ENCODE results near the gene FAM209A.

DNA sequence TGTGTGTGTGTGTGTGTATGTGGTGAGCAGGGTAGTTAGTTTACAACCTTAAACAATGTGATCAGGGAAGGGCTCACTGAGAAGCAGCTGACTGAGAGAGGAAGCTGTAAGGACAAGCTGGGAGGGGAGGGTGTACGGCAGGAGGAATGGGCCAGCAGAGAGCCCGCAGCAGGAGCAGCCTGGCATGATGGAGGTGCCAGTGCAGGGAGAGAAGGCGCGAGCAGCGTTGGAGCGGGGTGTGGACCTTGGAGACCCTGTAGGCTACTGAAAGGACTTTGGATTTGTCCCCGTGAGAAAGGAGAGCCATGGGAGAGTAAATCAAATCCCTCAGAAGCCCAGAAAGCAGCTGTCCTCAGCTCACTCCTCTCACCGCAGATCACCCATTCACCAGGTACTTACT lies 27.0 kb downstream of the FAM209A start:
- TF ChIP-seq POLR2A (IDR thresholded peaks at IDR 0.05) = no peak
- TF ChIP-seq, protein P1, sequence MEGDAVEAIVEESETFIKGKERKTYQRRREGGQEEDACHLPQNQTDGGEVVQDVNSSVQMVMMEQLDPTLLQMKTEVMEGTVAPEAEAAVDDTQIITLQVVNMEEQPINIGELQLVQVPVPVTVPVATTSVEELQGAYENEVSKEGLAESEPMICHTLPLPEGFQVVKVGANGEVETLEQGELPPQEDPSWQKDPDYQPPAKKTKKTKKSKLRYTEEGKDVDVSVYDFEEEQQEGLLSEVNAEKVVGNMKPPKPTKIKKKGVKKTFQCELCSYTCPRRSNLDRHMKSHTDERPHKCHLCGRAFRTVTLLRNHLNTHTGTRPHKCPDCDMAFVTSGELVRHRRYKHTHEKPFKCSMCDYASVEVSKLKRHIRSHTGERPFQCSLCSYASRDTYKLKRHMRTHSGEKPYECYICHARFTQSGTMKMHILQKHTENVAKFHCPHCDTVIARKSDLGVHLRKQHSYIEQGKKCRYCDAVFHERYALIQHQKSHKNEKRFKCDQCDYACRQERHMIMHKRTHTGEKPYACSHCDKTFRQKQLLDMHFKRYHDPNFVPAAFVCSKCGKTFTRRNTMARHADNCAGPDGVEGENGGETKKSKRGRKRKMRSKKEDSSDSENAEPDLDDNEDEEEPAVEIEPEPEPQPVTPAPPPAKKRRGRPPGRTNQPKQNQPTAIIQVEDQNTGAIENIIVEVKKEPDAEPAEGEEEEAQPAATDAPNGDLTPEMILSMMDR (IDR thresholded peaks at IDR 0.05) = no peak

All from Peyer's patch (tissue), 4 donors.